ENCODE results near the gene PKD1L1.

GRCh38 chr7:47772492-47772891 is 175.8 kb downstream of the PKD1L1 start:
- TF ChIP-seq CTCF (IDR thresholded peaks at IDR 0.05; ENCODE audit: low read depth, low read length): no peak
- TF ChIP-seq POLR2A (IDR thresholded peaks at IDR 0.05; ENCODE audit: extremely low read depth, insufficient read length): no peak

All from NB4 (cell line).